K562 (cell line): ENCODE results near the gene ATP6V1A. TPM values are rescaled to one million over a fixed set of nuclear protein-coding genes. Genes with fewer than 3 reads are reported as not detected.

Experiments used
- ATAC-seq: fragments of 200-7000 bp; cut with Tn5 transposase; 3 replicates; pipeline ENCODE4 v1.9.1; 2020; ENCODE audit warnings: moderate library complexity
- BruUV-seq: library from RNA; stranded (reverse); fragments of 400-500 nt; replicated peaks from 2 replicates; lab custom pipeline; 2021; lab: Mats Ljungman, UMichigan
- CTCF ChIA-PET: fragments of 300-600 bp; formaldehyde crosslinking; extraction: SDS; loops from one replicate; lab custom pipeline; 2021; ENCODE audit warnings: low intra/inter-chr PET ratio; lab: Yijun Ruan, JAX
- POLR2A ChIA-PET: fragments of 300-600, 350-650 bp; sonication (Branson Sonifier 250); formaldehyde crosslinking; extraction: SDS; loops from one replicate; lab custom pipeline; 2021; ENCODE audit warnings: antibody characterized with exemption, inconsistent platforms; lab: Yijun Ruan, JAX
- DNase-seq, 4 experiments: peaks; one replicate each; pipeline versions ENCODE4 v3.0.0 to v3.0.0-alpha.2; 2011 to 2018; ENCODE audit warnings: low spot score in 3 of 4, mixed read lengths in 3 of 4; ENCODE audit errors: extremely low read depth in 1 of 4
- FAIRE-seq: peaks from 2 replicates; lab custom pipeline; 2011; peaks lifted over from hg19 to GRCh38; lab: Jason Lieb, UNC
- H2AFZ ChIP-seq: 2 replicates; pipeline ENCODE4 v1.6.0; 2011; ENCODE audit warnings: low read depth, low read length, control low read depth, inconsistent platforms
- H3K27ac ChIP-seq: fragments of 200-600 bp; 3 replicates; pipeline ENCODE4 v1.8.0; 2011; ENCODE audit warnings: low read depth, mild to moderate bottlenecking, control low read depth, inconsistent platforms, low read length, moderate library complexity, mixed read lengths; ENCODE audit errors: extremely low read depth
- H3K27me3 ChIP-seq, 2 experiments: fragments of 300-600 bp in 1 of 2; 2 replicates in 1 of 2; 3 replicates in 1 of 2; pipeline versions ENCODE4 v1.6.0 to v1.8.0; 2011; ENCODE audit warnings: inconsistent platforms in 2 of 2, low read length in 2 of 2, mild to moderate bottlenecking in 1 of 2, mixed read lengths in 1 of 2, moderate library complexity in 1 of 2; ENCODE audit not compliant: control insufficient read depth in 2 of 2, insufficient read depth in 2 of 2
- H3K36me3 ChIP-seq: fragments of 300-600 bp; 3 replicates; pipeline ENCODE4 v1.8.0; 2011; ENCODE audit warnings: mild to moderate bottlenecking, low read length, inconsistent platforms; ENCODE audit not compliant: control insufficient read depth, insufficient read depth
- H3K4me1 ChIP-seq, 2 experiments: fragments of 200-600 bp in 1 of 2; replicated peaks in 1 of 2; 2 replicates in 1 of 2; 3 replicates in 1 of 2; pipeline versions ENCODE4 v1.5.1 to v1.8.0; 2011; ENCODE audit warnings: inconsistent platforms in 2 of 2, low read length in 2 of 2, mild to moderate bottlenecking in 1 of 2, mixed read lengths in 1 of 2, moderate library complexity in 1 of 2; ENCODE audit not compliant: control insufficient read depth in 2 of 2, insufficient read depth in 2 of 2
- H3K4me2 ChIP-seq: 2 replicates; pipeline ENCODE4 v1.6.1; 2011; ENCODE audit warnings: low read length, control low read depth, inconsistent platforms, mixed read lengths; ENCODE audit not compliant: insufficient read depth
- H3K4me3 ChIP-seq: fragments of 200-600 bp; sonication (generic), shearing (Covaris generic); 2 replicates; pipeline ENCODE4 v1.5.1; 2016; ENCODE audit warnings: control low read depth, inconsistent platforms
- H3K79me2 ChIP-seq: fragments of 200-600 bp; 3 replicates; pipeline ENCODE4 v1.8.0; 2011; ENCODE audit warnings: low read length, inconsistent platforms; ENCODE audit not compliant: control insufficient read depth, insufficient read depth
- H3K9ac ChIP-seq, 2 experiments: 2 replicates each; pipeline versions ENCODE4 v1.6.0 to v1.6.1; 2011; ENCODE audit warnings: low read depth in 2 of 2, low read length in 2 of 2, control low read depth in 1 of 2, inconsistent platforms in 1 of 2, mild to moderate bottlenecking in 1 of 2, mixed read lengths in 1 of 2; ENCODE audit not compliant: insufficient read depth in 1 of 2
- H3K9me1 ChIP-seq: one replicate; pipeline ENCODE4 v1.6.0; 2011; ENCODE audit warnings: inconsistent platforms, mild to moderate bottlenecking, low read length, moderate library complexity; ENCODE audit not compliant: control insufficient read depth, insufficient read depth
- H3K9me3 ChIP-seq: replicated peaks from 2 replicates; pipeline ENCODE4 v1.5.1; 2011; ENCODE audit warnings: low read depth, low read length, inconsistent platforms; ENCODE audit not compliant: control insufficient read depth, insufficient read depth
- H4K20me1 ChIP-seq: replicated peaks from 2 replicates; pipeline ENCODE4 v1.6.1; 2011; ENCODE audit warnings: low read length, inconsistent platforms, mixed read lengths; ENCODE audit not compliant: control insufficient read depth, insufficient read depth
- C11orf30 ChIP-seq: fragments of 450-650 bp; IDR thresholded peaks from 2 replicates; pipeline ENCODE4 v1.6.1; 2016; ENCODE audit warnings: low read depth, mild to moderate bottlenecking
- DACH1 ChIP-seq: fragments of 450-650 bp; IDR thresholded peaks from 2 replicates; pipeline ENCODE4 v1.6.1; 2018; ENCODE audit not compliant: partially characterized antibody
- FOS ChIP-seq: IDR thresholded peaks from 3 replicates; pipeline ENCODE4 v1.6.1; 2011; ENCODE audit not compliant: insufficient read length; ENCODE audit errors: extremely low read depth
- MAFF ChIP-seq: IDR thresholded peaks from 2 replicates; pipeline ENCODE4 v1.6.1; 2012; ENCODE audit warnings: low read length, improper control_type of control experiment
- MAFG ChIP-seq: fragments of 450-650 bp; conservative IDR thresholded peaks from 2 replicates; pipeline ENCODE4 v1.6.1; 2016; ENCODE audit warnings: missing genetic modification characterization, missing compliant biosample characterization
- MAFK ChIP-seq: IDR thresholded peaks from 2 replicates; pipeline ENCODE4 v1.6.1; 2011; ENCODE audit warnings: low read length, improper control_type of control experiment
- MEF2A ChIP-seq: IDR thresholded peaks from 2 replicates; pipeline ENCODE4 v1.6.1; 2011; ENCODE audit warnings: low read depth, mild to moderate bottlenecking, low read length, moderate library complexity; ENCODE audit not compliant: control insufficient read depth
- NFE2 ChIP-seq: IDR thresholded peaks from 2 replicates; pipeline ENCODE4 v1.6.1; 2014; ENCODE audit warnings: antibody characterized with exemption, low read depth
- ZNF316 ChIP-seq: fragments of 450-650 bp; IDR thresholded peaks from 2 replicates; pipeline ENCODE4 v1.6.1; 2016
- ZNF699 ChIP-seq: fragments of 250-450 bp; sonication (Bioruptor Pico); IDR thresholded peaks from 2 replicates; pipeline ENCODE4 v1.8.0; 2021; ENCODE audit warnings: mild to moderate bottlenecking, moderate library complexity; ENCODE audit not compliant: insufficient replicate concordance
- WGBS: fragments of 100-300 bp; shearing (Covaris generic); methylation state at CpG from one replicate; pipeline ENCODE4 v1.1.6; 2016; ENCODE audit warnings: low coverage, mixed read lengths; ENCODE audit not compliant: insufficient coverage; ENCODE audit errors: missing lambda C conversion rate; 5-methylcytosine and 5-hydroxymethylcytosine counted together
- in situ Hi-C: fragments of 300-500 bp; cut with MboI; formaldehyde crosslinking; loops from 4 replicates; pipeline ENCODE4 v1.15.0; 2018; ENCODE audit warnings: inconsistent platforms, mixed read lengths
- intact Hi-C: fragments of 100-400 bp; cut with micrococcal nuclease; formaldehyde crosslinking; loops from 2 replicates; pipeline ENCODE4 v1.14.2; 2022
- polyA plus RNA-seq, 8 experiments: library from polyadenylated mRNA; depleted of rRNA in 4 of 8; stranded (reverse) in 5 of 8; unstranded in 3 of 8; fragments of >200 nt; fragmentation: Nextera tagmentation in 2 of 8; fragmentation: Illumina TruSeq in 1 of 8; extraction: Ambion mirVana in 2 of 8; extraction: Trizol in 1 of 8; gene quantifications; 2 replicates each; pipeline versions ENCODE4 v1.2.1 to v1.2.3, GENCODE V29; 2011 to 2014; ENCODE audit warnings: inconsistent platforms in 1 of 8, missing spikeins in 1 of 8
- total RNA-seq, 7 experiments: library from RNA; depleted of rRNA in 6 of 7; stranded (reverse); fragments of >200 nt in 6 of 7; fragmentation: Illumina TruSeq in 2 of 7; extraction: Trizol in 2 of 7; gene quantifications; 2 replicates each; pipeline versions ENCODE4 v1.2.1 to v1.2.3, GENCODE V29; 2011 to 2021; ENCODE audit warnings: low replicate concordance in 1 of 7
- TF ChIP-seq, protein P1 (sequence below): fragments of 250-450 bp; sonication (Bioruptor Pico); IDR thresholded peaks from 2 replicates; pipeline ENCODE4 v1.9.0; 2021; ENCODE audit warnings: mild to moderate bottlenecking

ATP6V1A gene
- total and polyA plus RNA-seq, 9 of the 15 experiments (the other 6 are each of a cell fraction or from before 2014, with no cell fraction given) = 23.6 to 57.1 (median 39.9) TPM

DNA sequence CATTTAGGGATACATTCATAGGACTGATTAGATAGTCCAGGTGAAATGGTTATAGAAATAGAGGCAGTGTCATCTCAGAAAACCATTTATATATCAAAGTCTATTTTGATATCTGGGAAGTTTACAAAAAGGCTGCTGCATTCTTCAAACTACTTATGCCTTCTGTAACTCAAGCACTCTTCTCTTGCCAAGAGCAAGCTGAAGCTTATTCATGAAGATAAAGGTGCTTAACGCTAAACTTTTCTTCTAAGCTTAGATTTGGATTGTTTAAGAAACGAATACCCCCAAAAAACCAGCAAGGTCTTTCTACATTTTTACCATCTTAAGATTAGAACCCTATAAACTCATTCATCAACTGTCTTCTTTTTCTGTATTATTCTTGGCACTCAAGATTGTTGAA lies 27.1 kb upstream of the ATP6V1A start (continued):
- TF ChIP-seq ZNF699 (CRISPR knock-in tag) = no peak

DNA sequence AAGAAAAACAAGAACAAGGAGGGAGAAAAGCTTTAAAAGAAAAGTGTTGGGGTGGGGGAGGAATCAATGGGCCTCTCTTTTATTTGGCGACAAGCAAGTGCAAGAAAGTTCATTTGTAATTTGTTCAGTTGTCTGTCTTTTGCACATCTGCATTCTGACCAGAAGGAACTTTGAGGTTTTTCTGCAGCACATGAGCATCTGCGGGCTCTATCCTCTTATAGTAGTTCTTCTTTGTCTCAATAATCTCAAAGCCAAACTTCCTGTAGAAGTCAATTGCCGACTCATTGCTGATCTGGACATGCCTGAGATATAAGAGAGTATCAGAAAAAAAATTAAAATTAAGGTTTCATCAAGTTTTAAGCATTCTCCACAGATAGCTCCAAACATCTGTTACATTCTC lies 25.2 kb upstream of the ATP6V1A start:
- FAIRE-seq (no peak), DNase-seq (no peak), ATAC-seq (no peak)
- no peak overlapping the region for H3K4me2 ChIP-seq
- no peaks in the 10 kb centered on the region for H3K4me1 ChIP-seq
- no peak overlapping the region for H3K27ac ChIP-seq
- ChIA-PET CTCF (no interaction called here), POLR2A (no interaction called here)
- in situ Hi-C loops = no loop called here
- H2AFZ ChIP-seq = no peak overlapping the region
- H4K20me1 ChIP-seq = no peaks in the 10 kb centered on the region
- WGBS = 94% methylated on average over 3 of the region's 3 CpGs
- no peaks in the 10 kb centered on the region for H3K9me3 ChIP-seq
- H3K36me3 ChIP-seq = peaks cover 75% of the 10 kb centered on the region; the same call in 2 of the 3 replicates
- no peaks in the 10 kb centered on the region for H3K9me1 ChIP-seq
- peaks cover 21% of the 10 kb centered on the region for H3K79me2 ChIP-seq
- no peak overlapping the region for H3K4me3 ChIP-seq
- H3K27me3 ChIP-seq = no peaks in the 10 kb centered on the region
- H3K9ac ChIP-seq = no peak overlapping the region
- 0 out of 2 replicates have a peak, but pooled peaks have one; percentile 14 for TF ChIP-seq NFE2
- TF ChIP-seq, protein P1, sequence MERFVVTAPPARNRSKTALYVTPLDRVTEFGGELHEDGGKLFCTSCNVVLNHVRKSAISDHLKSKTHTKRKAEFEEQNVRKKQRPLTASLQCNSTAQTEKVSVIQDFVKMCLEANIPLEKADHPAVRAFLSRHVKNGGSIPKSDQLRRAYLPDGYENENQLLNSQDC (CRISPR knock-in tag) = no peak
- BruUV-seq = no TSS peak
- intact Hi-C loops = no loop called here

DNA sequence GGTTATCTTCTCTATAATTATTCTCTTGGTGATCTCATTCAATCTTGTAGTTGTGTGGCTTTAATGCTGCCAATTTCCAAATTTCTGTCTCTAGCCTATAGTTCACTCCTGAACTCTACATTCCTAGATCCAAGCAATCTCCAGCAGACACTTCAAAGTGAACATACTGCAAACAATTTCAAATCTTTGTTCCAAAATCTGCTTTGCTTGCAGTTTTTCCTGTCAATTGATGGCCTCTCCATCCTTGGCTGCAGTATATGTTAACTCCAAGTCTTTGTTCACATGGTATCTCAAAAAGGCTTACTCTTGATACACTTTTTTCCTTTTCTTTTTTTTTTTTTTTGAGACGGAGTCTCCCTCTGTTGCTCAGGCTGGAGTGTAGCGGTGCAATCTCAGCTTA lies 18.2 kb upstream of the ATP6V1A start:
- 0 out of 2 replicates have a peak, but pooled peaks cover 3% of the 10 kb centered on the region for H4K20me1 ChIP-seq
- TF ChIP-seq MAFK = peak; percentile 86
- TF ChIP-seq MAFG (tag) = peak; percentile 73
- TF ChIP-seq MEF2A = no peak
- peak; percentile 78 for TF ChIP-seq C11orf30
- TF ChIP-seq DACH1 = no peak
- TF ChIP-seq ZNF316 = peak; percentile 88
- TF ChIP-seq MAFF = peak; percentile 81
- TF ChIP-seq FOS = no peak
- H3K79me2 ChIP-seq = peaks cover 91% of the 10 kb centered on the region
- H3K9ac ChIP-seq = no peak overlapping the region
- 100% methylated on average over 1 of the region's 2 CpGs for WGBS
- no peaks in the 10 kb centered on the region for H3K4me1 ChIP-seq
- DNase-seq (no peak), FAIRE-seq (no peak), ATAC-seq (no peak)
- POLR2A ChIA-PET = no interaction called here
- CTCF ChIA-PET = no interaction called here
- no peak overlapping the region for H3K27ac ChIP-seq
- no peak overlapping the region for H3K4me2 ChIP-seq
- H3K27me3 ChIP-seq = no peaks in the 10 kb centered on the region
- H3K4me3 ChIP-seq = no peak overlapping the region
- H3K36me3 ChIP-seq = peaks cover 71% of the 10 kb centered on the region
- intact Hi-C loops = no loop called here
- in situ Hi-C loops = no loop called here
- BruUV-seq = no TSS peak
- H2AFZ ChIP-seq = no peak overlapping the region
- no peaks in the 10 kb centered on the region for H3K9me3 ChIP-seq
- no peaks in the 10 kb centered on the region for H3K9me1 ChIP-seq
